ENCODE measurements around the gene PSD2.

The PSD2 gene

DNA sequence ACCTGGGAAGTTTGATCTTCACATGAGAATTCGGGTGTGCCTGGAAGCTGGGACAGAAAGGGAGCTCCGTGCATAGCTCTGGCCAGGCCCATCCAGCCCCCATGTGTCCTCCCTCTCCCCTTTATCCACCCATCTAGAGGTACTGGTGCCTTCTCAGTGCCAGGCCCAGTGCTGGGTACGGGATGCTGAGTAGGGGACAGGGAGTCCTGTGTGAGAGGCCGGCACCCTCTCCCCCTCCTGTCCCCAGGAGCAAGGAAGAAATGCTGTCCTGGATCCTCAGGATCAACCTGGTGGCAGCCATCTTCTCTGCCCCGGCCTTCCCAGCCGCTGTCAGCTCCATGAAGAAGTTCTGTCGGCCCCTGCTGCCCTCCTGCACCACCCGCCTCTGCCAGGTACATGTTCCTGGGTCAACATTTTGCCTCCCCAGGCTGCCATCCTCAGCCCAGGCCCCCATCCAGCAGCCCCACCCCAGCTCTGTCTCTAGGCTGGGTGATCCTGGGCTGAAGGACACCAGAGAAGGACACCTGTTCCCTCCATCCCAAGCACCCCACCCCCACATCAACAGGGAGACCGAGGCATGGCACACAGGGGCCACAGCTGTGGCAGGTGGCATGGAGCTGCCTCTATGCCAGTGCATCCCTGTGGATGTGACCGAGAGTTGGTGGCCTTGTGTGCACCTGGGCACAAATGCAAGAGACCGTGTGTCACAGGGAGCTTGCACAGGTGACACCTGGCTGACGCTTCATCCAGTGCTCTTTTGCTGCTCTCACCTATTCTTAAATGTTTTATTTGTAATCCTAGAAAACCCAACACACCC lies 43.0 kb downstream of the PSD2 start:
- DNase-seq: no peak

- DNase-seq: no peak
These were observed 43.7 kb downstream of the PSD2 start for GRCh38 chr5:139839232-139839815.

GRCh38 chr5:139839918-139840317 lies 44.3 kb downstream of the PSD2 start:
- no peak for DNase-seq

DNA sequence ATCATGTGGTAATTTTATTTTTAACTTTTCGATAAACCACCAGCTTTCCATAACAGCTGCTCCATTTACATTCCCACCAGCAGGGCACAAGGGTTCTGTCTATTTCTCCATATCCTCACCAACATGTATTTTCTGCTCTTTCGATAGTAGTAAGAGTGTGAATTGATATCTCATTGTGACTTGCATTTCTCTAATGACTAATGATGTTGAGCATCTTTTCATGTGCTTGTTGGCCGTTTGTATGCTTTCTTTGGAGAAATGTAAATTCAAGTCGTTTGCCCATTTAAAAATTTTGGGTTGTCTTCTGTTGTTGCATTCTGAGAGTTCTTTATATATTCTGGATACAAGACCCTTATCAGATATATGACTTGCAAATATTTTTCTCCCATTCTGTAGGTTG lies 45.9 kb downstream of the PSD2 start:
- no peak for DNase-seq

DNA sequence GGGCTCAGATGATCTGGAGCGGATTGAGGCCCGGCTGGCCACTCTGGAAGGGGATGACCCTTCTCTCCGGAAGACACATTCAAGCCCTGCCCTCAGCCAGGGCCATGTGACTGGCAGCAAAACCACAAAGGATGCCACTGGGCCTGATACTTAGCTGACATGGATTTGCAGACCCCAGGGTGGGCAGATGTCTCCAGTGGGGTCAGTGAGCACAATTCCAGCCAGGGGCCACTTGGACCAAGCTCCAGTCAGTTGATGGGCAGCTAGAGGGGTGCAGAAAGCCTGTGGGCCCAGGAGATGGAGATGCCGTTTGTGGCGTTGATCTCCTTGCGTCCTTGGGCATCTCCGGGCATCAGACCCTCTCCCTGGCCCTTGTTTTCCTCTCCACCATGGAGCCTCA lies 46.7 kb downstream of the PSD2 start:
- DNase-seq: no peak

DNA sequence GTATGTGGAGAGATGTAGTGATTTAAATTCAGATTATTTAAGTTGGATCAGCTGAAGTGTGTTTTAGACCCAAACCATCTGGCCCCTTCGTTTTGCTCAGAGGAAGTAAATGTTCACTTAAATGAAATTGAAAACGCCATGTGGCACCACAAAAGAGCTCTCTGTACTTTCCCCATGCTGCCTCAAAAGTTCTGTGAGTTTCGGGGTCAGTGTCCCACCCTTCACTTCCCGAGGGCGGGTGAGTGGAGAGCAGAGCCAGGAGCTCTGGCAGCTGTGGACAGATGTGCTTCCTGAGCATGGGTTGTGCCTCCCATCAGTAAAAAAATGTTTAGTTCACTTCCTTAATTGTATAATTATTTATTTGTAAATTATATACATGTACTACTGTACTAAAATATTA lies 48.4 kb downstream of the PSD2 start:
- DNase-seq: no peak

DNA sequence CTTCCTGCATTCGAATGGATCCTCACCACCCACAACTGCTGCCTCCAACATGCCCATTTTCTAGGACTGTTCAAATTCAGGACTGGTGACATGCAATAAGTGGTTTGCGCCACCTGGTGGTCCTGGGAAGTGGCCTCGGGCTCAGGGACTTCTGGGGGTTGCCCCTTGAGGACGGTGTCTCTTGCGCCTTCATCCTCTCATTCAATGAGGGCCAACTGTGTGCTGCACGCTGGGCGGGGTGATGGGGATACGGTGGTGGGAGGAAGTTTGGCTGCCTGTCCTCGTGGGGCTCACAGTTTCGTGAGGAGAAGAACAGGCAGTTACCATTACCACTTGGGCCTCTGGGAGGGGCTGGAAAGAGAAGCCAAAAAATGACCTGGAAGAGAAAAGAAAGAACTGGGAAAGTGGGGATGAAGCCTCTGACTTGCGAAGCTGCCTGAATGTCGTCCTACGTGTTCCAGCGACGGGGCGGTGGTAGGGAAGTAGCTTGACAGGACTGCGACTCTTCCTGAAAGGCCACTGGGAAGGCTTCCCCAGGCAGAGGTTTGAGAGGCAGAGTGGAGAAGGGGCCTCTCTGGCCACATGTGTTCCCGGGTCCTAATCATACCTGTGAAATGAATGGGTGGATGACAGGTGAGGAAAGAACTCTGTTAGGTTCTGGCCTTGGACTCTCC lies 49.0 kb downstream of the PSD2 start:
- DNase-seq: peak; percentile 74 to 83 (median 80)

- DNase-seq: no peak
These were observed 50.5 kb downstream of the PSD2 start for GRCh38 chr5:139845846-139846681.

- DNase-seq: peak in 1 of 4 experiments; percentile 6
These were observed 51.5 kb downstream of the PSD2 start for GRCh38 chr5:139847091-139847490.

DNA sequence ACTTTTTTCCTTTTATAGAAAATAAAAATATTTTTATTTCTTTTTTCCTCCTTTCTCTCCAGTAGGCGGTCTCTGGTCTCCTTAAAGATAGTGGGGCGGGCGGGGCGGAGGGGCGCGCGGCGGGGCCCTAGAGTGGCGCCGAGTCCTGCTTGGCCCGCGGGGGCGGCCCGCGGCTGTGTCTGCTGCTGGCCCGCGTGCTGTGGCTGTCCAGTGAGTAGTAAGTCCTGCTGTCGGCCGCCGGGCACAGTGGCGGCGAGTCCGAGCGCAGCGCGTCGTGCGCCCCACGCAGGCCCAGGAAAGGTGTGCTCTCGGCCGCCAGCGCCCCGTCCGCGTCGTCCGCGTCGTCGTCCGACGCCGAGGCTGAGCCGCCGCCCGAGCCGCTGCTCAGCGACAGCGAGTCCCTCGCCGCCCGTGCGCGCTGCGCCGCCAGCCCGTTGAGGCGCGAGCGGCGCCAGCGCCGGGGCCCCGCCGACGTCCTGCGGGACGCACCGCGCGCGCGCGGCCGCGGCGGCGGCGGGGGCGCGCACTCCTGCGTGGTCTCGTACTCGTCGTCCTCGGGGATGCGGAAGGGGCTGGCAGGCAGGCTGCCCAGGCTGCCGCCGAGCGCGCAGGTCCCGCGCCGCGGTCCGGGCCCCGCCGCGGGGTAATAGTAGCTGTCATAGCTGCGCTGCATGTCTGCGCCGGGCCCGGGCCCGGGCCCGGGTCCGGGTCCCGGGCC lies 52.3 kb downstream of the PSD2 start:
- DNase-seq: peak; percentile 58 to 88 (median 71)

GRCh38 chr5:139848508-139849100 lies 53.0 kb downstream of the PSD2 start:
- no peak for DNase-seq

- no peak for DNase-seq
These were observed 53.9 kb downstream of the PSD2 start for GRCh38 chr5:139849501-139849900.

DNA sequence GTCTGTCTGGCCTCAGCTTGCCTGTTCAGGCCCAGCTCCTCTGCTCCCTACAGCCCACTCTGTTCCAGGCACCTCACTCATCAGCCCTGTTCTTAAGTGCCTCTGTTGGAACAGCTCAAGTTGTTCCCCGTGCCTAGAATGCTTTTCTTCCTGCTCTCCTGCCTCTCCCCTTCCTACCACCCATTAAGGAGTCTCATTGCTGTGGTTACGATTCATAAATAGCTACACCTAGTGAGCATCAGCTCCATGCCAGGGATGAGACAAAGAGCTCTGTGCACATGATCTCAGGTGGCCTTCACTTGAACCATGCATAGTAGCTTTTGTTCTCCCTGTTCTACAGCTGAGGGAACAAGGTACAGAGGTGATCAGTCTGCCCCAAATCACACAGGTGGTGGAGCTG lies 54.3 kb downstream of the PSD2 start:
- no peak for DNase-seq

DNA sequence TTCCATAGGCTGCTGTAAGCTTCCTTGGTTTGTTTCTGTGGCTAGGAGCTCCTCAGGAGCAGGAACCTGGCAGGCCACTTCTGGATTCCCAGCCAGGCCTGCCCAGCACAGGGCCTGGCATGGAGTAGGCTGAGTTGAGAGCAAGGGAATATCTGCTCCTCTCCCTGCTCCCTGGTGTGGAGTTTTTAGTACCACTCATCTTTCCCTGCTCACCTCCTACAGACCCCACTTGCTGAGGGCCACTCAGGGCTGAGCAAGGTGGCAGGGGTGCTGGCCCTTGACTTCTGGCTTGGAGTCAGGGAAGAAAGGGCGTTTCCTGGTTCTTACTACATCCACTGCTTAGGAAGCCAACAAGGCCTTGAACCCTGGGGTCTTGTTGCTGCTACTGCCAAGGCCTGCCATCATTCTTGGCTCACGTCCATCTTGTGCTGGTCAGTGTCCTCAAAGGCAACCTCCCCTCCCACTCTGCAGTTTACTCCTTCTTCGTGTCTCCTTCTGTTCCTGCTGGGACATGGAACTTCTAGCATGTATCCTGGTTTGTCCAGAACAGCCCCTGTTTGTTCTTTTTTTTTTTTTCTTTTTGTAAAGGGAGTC lies 54.9 kb downstream of the PSD2 start:
- no peak for DNase-seq

GRCh38 chr5:139851558-139851957 lies 56.0 kb downstream of the PSD2 start:
- DNase-seq: no peak

DNA sequence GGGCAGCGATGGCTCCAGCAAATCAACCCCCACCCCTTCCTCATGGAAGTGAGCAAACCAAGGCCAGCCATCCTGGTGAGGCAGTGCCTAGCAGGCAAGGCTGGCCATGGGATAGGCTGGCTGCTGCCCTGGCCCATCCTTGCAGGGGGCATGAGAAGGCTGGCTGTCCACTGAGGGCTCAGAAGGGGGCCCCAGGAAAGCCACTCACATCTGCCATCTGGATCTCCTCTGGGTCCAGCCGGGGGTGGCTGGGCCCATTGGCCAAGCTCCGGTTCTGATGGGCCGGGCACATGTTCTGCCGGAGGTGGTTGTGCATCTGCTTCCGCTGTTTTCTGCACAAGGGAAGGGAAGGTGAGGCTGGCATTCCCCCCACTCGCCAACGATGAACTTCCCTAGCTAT lies 57.1 kb downstream of the PSD2 start:
- no peak for DNase-seq

DNA sequence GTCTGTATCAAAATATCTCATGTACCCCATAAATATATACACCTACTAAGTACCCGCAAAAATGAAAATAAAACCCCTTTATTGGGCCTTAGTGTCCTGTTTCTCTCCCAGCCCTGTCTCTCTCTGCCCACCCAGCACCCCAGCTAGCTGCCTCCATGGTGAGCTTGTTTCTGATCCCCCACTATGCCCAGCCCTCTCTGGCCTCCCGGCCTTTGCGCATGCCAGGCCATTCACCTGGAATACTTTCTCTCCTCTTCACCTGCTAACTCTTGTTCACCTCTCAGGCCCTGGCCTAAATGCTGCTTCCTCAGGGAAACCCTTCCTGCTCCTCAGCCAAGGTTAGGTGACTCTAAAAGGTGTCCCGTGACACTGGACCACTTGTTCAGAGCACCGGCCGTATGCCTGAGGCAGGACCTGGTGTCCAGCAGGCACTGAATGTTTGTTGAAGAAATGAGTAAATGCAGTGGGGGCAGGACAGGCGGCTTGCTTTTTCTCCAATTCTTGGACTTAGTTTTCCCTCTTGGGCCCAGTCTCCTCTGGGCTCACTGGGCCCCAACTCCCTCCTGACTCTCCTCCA lies 58.5 kb downstream of the PSD2 start:
- no peak for DNase-seq

GRCh38 chr5:139854953-139855352 lies 59.3 kb downstream of the PSD2 start:
- DNase-seq: no peak

DNA sequence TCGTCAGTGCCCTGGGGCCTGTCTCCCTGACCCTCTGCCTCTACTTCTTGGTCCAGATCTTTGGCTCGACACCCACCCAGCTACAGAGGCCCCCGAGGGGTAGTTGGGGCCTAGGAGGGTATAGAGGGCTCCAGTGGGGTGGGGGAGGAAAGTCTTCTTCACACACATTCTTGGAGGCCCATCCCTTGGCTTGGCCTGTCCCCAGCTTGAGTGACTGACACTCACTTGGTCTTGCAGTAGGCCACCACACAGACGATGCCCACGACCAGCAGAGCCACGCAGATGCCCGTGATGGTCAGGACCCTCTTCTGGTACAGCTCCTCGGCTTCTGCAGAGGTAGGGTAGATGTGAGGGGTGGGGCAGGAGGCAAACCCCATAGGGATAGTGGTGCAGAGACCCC lies 59.8 kb downstream of the PSD2 start:
- DNase-seq: no peak

GRCh38 chr5:139855946-139856540 lies 60.4 kb downstream of the PSD2 start:
- no peak for DNase-seq

- no peak for DNase-seq
These were observed 61.1 kb downstream of the PSD2 start for GRCh38 chr5:139856714-139857113.
